22Rv1 (cell line): ENCODE measurements around the gene SPPL2B.

ENCODE experiments used
- ZFX ChIP-seq: fragments of 450-650 bp; IDR thresholded peaks from 2 replicates; pipeline ENCODE4 v1.6.1; 2017; ENCODE audit warnings: antibody characterized with exemption, borderline replicate concordance
- TF ChIP-seq, protein P1 (sequence below): fragments of 450-650 bp; IDR thresholded peaks from 2 replicates; pipeline ENCODE4 v1.5.1; 2017; ENCODE audit warnings: mild to moderate bottlenecking

GRCh38 chr19:2317300-2317699 is 11.2 kb upstream of the SPPL2B start:
- TF ChIP-seq, protein P1, sequence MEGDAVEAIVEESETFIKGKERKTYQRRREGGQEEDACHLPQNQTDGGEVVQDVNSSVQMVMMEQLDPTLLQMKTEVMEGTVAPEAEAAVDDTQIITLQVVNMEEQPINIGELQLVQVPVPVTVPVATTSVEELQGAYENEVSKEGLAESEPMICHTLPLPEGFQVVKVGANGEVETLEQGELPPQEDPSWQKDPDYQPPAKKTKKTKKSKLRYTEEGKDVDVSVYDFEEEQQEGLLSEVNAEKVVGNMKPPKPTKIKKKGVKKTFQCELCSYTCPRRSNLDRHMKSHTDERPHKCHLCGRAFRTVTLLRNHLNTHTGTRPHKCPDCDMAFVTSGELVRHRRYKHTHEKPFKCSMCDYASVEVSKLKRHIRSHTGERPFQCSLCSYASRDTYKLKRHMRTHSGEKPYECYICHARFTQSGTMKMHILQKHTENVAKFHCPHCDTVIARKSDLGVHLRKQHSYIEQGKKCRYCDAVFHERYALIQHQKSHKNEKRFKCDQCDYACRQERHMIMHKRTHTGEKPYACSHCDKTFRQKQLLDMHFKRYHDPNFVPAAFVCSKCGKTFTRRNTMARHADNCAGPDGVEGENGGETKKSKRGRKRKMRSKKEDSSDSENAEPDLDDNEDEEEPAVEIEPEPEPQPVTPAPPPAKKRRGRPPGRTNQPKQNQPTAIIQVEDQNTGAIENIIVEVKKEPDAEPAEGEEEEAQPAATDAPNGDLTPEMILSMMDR: no peak
- no peak for TF ChIP-seq ZFX
